Limb (tissue), 2 donors: Measurements from ENCODE around the gene XXYLT1.
"Not testable (repeated sequence)": the region's sequence is repeated elsewhere in the genome, so short reads cannot be mapped to it uniquely, and the experiment has no call there.

ENCODE experiments used
- DNase-seq, 2 donors: peaks; one replicate each; pipeline ENCODE4 v3.0.0-alpha.2; 2016; ENCODE audit errors: extremely low spot score in 2 of 2

Gene XXYLT1

DNA sequence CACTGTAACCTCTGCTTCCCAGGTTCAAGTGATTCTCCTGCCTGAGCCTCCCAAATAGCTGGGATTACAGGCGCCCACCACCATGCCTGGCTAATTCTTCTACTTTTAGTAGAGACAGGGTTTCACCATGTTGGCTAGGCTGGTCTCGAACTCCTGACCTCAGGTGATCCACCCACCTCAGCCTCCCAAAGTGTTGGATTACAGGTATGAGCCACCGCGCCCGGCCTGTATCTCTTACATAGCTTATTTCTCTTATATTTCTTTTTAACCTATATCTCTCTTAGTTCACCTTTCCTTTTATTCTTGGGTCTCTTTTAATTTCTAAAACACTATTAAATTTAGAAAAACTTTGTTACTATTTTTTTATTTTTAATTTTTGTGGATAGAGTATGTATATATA is 42.1 kb downstream of the XXYLT1 start:
- not testable (repeated sequence) for DNase-seq

DNA sequence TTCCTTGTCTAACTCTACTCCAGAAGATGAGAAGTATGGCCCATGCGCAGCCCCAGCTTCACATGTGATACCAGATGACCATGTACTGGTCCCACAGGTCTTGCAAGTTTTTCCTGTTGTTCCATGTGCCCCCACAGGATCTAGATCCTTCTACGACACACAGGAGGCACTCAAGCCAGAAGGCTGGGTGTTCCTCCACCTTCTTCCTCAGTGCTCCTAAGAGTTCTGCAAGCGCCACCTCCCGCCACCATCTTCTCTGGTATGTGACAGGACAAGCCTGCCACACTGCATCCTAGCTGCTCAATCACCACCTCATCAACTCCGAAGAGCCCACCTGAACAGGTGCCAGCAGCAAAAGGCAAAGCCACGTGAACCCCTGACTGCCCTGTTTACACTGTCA is 43.1 kb downstream of the XXYLT1 start:
- peak in 1 of 2 donors; percentile 16 for DNase-seq

DNA sequence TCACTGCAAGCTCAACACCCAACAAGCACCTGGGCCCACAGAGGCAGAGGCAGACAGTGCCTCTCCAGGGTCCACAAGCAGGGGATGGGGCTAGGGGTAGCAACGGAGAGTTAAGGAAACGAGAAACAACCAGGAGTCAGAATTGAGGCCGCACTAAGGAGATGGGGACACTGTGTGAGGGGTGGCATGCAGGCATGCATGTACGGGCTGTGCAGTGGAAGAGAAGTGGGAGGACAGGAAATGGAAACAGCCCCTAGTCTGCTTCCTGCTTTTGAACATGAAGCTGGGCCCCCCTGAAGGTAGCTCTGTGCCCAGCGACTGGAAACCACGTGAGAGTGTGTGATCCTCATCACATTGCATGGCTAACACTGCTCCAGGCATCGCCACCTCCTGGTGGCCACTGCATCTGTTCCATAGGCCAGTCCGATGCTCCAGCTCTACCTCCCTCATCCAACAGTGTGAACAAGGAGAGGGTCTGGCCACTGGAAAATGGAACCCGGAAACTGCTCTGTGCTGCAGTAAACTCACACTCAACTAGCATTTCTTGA is 44.0 kb downstream of the XXYLT1 start:
- peak in 1 of 2 donors; percentile 28 for DNase-seq

DNA sequence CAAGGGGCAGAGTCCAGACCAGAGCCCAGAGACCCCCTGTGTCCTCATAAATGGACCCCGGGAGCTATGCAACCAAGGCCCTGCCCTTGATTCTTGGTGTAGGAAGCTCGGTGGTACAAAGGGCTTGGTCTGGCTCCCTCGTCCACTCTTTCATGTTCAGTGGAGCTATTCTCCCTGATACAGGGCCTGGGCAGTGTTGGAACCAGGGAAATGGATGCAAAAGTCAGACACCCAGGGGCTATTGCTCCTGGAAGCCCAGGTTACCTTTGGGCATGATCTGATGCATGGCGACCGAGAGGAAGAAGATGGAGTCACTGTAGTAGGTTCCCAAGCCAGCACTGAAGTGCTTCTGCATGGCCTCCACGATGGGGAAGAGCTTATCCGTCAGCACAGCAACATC is 44.5 kb downstream of the XXYLT1 start:
- DNase-seq: no peak

DNA sequence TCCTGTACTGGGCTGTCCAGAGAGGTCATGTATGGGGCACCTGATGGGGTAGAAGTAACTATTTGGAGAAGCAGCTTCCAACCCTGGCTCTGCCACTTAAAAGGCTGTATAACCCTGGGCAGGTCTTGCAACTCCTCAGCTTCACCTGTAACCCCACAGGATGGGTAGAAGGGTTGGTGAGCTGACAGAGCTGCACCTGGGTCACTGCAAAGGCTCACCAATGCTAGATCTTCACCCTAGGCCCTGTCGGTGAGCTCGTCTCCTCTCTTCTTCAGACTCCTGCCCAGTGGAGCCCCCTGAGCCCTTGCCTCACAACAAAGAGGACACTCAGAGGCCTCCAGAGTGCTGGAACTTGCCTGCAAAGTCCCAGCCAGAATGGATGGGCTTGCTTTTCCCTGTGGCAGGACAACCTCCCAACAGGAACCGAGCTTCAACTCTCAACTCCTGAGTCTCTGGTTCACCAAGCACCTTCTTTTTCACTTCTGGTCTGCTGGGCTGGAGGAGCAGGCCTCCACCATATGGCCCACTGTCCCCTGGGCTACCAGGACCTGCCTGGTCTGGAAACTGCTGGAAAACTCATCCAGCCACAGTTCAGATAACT is 45.9 kb downstream of the XXYLT1 start:
- DNase-seq: peak in 1 of 2 donors; percentile 11

DNA sequence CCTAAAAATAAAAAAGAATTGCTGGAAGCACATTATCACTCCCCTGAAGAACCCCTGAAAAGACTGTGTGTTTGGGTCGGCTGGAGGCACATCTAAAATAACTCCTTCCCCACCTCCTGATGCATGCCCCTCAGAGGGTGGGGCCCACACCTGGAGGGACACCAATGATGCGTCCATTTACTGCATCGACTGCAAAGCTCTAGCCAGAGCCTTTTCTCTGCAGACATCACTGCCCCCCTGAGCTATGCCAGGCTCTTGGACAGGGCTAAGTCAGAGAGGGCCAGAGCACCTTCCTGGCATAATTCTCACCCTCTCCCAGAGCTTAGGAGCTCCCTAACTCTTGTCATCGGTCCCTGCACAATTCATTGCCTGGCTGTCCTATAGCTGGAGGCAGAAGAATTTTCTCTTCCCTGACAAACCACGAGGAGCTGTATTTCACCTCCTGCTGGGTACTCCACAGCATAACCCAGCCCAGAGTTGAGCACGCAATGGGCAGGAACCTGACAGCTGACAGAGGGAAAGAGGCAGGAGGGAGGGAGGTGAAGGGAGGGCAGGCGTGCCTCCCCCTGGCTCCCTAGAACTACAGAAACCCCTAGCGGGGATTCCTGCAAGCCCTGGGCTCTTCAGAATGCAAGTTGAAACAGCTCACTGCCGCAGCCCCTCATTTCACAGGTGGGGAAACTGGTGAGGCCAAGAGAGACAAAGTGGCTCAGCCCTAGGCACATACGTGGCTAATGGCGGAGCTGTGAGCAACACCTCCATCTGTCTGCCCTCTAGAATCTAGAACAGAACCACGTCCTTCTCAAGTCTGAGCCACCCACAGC is 46.6 kb downstream of the XXYLT1 start:
- peak in 1 of 2 donors; percentile 24 for DNase-seq

DNA sequence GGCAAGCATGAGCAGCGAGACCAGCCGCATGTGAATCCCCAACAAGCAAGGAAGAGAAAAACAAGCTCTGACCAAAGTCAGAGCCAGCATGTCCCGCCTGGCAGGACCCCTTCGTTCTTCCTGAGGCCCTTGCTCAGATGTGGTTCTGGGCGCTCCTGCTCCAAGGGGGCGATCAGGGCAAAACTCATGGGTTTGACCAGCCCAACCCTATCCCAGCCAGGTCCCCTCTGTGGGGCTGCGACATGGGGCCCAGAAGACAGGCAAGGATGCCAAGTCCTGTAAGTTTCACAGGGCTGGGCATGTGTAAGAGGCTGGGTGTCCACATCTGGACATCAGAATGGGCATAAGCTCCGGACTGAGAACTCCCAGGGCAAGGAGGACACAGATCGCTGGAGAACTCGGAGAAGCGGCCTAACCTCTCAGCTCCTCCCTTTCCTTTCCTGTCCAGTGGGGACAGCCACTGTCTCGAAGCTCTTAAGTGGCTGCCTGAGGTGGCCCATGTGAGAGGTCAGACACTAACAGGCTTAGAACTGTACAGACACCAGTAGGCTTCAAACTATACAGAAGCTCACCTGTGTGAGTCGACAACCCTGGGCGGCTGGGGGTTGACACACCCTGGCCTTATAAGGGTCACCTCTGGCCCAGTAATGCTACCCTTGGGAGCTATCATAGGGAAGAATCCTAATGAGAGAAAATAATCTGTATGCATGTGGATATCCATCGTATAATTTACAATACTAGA is 48.9 kb downstream of the XXYLT1 start:
- DNase-seq: peak in 1 of 2 donors; percentile 13

DNA sequence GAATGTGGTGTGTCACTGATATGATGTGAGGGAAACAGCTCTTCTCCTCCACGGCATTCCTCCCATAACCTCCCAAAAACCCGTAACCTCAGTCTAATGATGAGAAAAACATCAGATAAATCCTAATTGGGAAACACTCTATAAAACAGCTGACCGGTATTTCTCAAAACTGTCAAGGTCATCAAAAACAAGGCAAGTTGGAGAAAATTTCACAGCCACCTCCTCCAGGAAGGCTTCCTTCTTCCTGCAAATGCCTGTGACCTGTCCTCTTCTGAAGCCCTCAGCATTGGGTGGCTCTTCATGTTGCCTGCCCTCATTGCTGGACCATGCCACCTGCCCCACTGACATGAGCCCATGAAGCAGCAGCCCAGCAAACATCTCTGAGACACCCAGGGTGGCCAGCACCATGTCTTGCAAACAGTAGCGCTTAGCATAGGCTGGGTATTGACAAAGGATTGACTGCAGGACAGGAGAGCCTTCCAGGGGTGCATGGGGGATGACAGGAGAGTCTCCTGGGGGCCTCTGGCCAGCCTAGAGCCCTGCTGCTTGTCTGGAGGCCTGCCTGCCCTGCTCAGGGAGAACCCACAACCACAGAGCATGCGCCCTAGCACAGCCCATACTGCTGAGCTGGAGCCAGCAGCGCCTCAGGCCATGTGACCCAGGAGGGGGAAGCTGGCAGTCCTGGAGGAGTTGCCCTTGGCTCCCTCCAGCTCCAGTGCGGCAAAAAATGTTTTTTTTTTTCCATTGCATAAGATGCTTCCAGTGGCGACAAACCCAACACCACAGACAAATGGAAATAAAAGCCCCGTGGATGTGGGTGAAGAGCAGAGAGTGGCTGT is 49.7 kb downstream of the XXYLT1 start:
- peak in 1 of 2 donors; percentile 41 for DNase-seq

DNA sequence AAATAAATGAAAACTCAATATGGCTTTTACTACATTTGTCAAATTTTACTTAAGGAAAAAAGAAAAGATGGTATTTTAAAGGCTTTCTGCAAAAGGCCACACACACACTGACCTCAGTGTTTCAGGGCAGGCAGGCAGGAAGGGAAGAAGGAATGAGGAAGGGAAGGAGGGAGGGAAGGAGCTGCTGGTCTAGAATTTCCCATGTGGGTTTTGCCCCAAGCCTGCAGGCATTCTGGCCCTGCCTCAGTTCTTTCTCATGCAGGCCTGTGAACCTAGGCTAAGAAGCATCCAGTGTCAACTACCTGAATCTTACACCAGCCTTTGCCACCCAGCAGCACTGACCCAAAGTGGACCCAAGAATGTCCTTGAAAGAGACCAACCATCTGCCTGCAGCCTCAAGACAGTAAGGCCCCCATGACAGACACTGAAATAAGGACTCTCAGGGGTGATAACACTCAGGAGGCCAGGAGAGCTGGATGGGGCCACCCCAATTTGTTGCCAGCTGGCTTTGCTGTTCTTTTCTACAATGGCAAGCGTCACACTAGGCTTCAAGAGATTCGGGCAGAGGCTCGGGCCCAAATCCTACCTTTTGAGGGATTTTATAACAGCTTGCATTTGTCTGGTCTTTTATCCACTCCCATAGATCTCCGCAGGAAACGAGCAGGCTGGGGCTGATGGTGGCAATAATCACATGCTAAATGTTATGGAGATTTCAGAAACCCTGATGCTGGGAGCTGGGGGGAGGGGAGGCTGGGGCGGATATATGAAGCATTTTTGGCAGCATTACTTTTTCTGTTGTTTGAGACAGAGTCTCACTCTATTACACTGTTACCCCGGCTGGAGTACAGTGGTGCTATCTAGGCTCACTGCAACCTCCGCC is 51.4 kb downstream of the XXYLT1 start:
- DNase-seq: peak in 1 of 2 donors; percentile 30

DNA sequence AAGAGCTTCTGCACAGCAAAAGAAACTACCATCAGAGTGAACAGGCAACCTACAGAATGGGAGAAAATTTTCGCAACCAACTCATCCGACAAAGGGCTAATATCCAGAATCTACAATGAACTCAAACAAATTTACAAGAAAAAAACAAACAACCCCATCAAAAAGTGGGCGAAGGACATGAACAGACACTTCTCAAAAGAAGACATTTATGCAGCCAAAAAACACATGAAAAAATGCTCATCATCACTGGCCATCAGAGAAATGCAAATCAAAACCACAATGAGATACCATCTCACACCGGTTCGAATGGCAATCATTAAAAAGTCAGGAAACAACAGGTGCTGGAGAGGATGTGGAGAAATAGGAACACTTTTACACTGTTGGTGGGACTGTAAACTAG is 52.6 kb downstream of the XXYLT1 start:
- DNase-seq: not testable (repeated sequence)

DNA sequence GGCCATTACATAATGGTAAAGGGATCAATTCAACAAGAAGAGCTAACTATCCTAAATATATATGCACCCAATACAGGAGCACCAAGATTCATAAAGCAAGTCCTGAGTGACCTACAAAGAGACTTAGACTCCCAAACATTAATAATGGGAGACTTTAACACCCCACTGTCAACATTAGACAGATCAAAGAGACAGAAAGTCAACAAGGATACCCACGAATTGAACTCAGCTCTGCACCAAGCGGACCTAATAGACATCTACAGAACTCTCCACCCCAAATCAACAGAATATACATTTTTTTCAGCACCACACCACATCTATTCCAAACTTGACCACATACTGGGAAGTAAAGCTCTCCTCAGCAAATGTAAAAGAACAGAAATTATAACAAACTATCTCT is 55.4 kb downstream of the XXYLT1 start:
- not testable (repeated sequence) for DNase-seq

DNA sequence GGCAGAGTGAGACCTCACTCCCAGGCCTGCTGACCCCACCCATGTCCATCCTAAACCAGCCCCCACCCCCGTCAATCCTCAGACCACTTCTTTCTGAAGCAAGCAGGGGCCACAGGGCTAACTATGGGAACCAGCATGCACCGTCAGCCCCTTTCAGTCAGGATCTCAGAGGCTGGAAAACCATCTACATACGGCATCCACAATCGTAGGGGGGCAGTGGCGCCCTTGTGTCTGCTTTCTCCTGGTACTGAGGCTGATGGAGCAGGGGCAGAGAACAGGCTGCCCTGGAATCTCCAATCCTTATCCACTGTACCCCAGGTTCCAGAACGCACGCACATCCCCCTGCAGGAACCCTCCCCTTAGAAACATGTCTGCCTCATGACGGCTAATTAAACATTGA is 56.6 kb downstream of the XXYLT1 start:
- peak in 1 of 2 donors; percentile 6 for DNase-seq

DNA sequence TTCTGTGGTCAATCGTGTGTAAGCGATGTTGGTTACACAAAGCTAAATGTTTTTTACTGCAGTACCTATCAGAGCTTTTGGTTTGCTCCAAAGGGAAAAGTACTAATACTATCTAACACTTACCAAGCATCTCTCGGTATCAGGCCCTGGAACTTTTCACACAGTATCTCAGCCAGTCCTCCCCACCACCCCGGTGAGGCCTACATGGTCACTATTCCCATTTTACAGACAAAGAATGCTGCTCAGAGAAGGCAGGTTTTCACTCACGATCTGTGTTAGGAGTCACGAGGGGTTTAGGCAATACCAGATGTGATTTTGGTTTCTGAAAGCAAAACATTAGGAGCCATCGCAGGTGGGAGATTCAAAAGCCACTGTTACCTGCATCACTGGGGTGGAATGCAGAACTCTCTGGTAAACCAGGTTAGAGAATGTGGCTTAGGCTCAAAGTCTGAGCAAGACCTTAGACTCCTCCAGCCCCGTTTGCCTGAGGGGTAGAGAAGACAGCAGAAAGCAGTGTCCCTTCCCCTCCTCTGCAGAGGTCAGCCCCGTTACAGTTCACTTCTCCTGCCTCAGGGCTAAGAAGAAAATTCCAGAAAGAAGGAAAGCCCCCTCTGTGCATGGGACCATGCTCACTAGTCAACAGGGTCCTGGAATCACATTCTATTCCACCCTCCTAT is 57.2 kb downstream of the XXYLT1 start:
- peak in 1 of 2 donors; percentile 1 for DNase-seq

DNA sequence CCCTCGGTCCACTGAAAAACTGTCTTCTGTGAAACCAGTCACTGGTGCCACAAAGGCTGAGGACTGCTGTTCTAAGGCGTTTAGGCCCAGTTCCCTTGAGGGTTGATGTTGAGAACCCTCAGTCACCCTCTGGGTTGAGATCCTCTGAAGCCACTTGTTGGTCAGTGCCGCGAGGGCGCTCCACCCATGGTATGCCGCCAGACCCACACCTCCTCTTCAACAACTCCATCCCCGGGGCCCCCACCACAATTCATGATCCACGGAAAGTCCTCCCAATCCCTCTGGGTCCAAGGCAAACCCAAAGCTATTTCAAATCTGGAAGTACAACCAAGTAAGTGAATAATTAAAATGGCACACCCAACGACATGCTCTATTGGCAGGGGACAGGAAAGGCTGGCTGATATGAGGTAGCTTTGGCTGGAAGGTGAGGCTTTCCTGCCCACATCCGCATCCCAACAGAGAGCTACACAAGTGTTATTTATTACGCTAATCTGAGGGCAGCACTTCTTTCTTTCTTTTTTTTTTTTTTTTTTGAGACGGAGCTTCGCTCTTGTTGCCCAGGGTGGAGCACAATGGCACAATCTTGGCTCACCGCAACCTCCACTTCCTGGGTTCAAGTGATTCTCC is 58.1 kb downstream of the XXYLT1 start:
- no peak for DNase-seq

DNA sequence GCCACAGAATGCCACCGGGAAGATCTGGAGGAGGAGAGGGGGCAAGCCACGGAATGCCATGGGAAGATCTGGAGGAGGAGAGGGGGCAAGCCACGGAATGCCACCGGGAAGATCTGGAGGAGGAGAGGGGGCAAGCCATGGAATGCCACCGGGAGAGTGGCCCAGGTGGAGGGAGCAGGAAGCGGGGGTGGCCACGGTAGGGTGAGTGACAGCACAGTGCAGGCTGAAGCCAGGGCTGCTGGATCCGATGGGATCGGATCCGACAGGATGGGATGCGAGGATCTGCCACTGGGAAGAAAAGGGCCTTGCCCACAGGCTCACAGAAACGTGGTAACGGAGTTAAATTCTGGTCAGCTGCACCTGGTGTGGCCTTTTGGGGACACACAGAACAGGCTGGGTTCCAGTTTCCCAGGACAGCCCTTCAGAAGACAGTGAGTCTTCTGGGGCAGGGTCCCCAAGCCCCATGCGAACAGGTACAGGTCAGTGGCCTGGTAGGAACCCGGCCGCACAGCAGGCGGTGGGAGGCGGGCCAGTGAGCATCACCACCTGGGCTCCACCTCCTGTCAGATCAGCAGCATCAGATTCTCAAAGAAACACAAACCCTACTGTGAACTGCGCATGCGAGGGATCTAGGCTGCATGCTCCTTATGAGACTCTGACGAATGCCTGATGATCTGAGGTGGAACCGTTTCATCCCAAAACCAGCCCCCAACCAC is 58.8 kb downstream of the XXYLT1 start:
- DNase-seq: peak in 1 of 2 donors; percentile 11

DNA sequence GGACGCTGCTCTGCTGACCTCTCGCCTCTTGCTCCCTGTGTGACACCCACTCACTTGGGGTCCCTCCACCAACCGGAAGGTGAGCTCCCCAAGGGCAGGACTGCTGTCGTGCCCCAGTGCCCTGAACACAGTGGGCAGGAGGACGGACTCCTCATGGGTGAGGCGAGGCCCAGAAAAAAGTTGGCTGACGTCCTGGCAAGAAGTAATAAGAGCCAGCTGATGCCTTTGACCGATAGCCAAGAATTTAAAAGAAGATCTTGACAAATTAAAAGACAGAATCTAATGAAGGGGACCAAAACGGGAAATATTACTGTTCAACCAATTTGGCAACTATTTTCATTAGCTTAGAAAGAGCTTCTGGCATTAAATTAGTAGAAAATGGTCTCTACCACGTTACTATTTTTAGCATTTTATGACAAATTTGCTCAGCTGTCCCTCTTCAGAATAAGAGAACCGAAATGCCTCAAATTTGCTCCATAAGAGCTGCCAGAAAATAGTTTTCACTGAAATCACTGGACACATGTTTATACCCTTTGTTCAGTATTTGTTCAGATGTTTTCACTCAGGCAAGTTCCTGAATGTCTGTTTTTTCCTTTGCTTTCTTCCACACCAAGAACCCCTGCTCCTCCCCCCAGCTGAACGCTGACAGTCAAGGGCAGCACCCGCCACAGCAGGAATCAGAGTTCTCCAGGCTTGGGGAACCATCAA is 60.5 kb downstream of the XXYLT1 start:
- peak; percentile 59 to 94 for DNase-seq

DNA sequence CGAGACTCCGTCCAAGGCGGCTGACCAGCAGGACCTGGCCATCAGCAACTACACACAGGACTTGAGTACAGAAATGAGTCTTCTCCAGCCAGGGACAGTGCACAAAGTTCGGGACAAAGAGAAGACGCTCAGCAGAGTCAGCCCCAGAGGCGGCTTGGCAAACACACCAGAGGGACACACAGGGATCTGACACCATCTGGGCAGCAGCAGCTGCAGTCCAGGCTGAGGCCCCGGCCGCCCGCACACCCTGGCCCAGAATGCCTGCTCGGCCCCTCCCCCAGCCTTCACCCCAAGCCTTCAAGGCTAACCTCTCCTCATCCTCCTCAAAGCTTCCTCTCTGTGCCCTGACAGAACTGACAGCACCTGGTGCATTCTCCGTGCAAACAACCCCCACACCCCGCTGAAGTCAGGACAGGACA is 61.1 kb downstream of the XXYLT1 start:
- peak in 1 of 2 donors; percentile 69 for DNase-seq
